Measurements from ENCODE around the gene MUC6.

DNA sequence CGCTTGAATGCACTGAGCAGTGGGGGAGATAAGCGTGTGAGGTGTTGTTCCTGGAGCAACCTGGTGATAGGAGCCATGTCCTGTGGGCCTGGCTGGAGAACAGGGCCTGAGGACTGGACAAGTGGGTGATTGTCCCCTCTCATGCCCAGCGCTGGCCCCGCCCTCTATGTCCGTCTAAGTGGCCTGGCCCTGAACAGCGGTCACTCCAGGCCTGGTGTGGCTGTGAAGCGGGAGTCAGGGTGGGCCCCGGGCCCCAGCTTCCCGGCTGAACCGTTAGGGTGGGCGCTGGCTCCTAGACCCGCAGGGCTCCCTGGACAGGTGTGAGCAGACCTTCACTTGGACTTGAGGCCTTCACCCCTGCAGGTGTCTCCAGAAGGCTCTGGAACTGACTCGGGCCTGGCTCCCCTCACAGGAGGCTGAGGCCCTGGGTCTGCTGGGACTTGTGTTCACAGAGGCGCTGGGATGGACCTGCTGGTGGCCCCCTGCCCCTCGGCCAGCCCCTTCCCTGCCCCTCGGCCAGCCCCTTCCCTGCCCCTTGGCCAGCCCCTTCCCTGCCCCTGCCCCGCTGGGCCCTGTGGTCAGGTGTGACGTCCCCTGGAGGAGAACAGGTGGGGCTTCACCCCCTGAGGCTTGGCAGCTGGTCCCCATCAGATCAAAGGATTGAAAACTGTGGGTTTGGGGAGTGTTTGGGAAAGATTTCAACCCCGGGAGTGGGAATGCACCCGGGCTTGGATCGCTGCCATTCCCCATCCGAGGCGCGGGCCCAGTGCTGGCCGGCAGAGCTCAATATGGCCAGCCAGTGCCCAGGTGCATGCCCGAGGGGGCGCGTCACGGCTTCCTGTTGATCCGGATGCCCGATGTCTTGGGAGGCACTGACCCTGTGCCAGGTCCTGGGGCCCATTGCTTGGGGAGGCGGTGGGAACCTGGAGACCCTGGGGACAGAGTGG lies 3.2 kb upstream of the MUC6 start:
- no peak for TF ChIP-seq CTCF (IDR thresholded peaks at IDR 0.05 in 4 of 5, conservative IDR thresholded peaks at IDR 0.05 in 1 of 5)
- TF ChIP-seq POLR2A (IDR thresholded peaks at IDR 0.05), result no peak
